Measurements from ENCODE around the gene GPSM1.

Gene GPSM1

GRCh38 chr9:136376457-136376856 is 49.1 kb downstream of the GPSM1 start:
- DNase-seq, result no peak
- in situ Hi-C loops (cut with HindIII; ENCODE audit: low pct_ligation_motif_present, low pct_unique_long_range_greater_than_20kb, low sequenced_read_pairs), result no loop called here

DNA sequence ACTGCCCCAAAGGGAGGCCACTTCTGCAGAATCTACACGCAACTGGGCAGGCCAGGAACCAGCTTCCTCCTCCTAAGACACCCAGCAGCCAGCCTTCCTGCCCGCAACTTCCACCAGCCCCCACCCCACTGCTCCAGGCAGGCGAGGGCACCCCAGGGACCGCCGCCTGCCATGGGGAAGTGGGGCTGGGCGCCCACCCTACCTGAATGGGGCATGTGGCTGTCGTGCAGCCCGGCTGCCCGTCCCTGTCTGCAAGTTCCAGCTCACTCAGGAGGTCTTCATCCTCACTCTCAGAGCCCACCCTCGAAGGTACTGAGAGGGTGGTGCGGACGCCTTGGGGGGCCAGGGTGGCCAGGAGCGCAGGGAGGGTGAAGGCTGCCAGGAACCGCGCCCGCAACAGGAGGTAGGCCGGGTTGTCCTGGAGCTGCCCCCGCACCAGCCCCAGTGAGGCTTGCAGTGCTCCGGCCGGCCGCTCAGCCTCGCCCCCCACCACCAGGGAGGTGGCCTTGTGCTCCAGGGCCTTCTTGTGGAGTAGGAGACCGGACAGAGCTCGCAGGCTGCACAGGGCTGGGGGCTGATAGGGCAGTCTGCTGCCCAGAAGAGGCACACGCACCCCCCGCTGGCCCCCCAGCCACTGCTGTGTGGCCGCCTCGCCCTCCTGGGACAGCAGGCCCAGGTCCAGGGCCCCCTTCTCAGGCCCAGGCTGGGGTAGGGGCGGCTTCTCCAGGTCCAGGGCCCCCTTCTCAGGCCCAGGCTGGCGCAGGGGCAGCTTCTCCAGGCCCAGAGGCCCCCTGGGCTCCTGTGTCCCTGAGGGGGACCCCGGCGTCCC is 50.2 kb downstream of the GPSM1 start:
- in situ Hi-C loops (cut with HindIII; ENCODE audit: low pct_ligation_motif_present, low pct_unique_long_range_greater_than_20kb, low sequenced_read_pairs), result no loop called here
- DNase-seq, result no peak

- DNase-seq, result no peak
- in situ Hi-C loops (cut with HindIII; ENCODE audit: low pct_ligation_motif_present, low pct_unique_long_range_greater_than_20kb, low sequenced_read_pairs), result no loop called here
Observed at GRCh38 chr9:136378170-136379002, 51.0 kb downstream of the GPSM1 start.

- no peak for DNase-seq
- in situ Hi-C loops (cut with HindIII; ENCODE audit: low pct_ligation_motif_present, low pct_unique_long_range_greater_than_20kb, low sequenced_read_pairs), result no loop called here
Observed at GRCh38 chr9:136379003-136379287, 51.6 kb downstream of the GPSM1 start.

GRCh38 chr9:136379401-136379800 is 52.1 kb downstream of the GPSM1 start:
- DNase-seq, result no peak
- in situ Hi-C loops (cut with HindIII; ENCODE audit: low pct_ligation_motif_present, low pct_unique_long_range_greater_than_20kb, low sequenced_read_pairs), result no loop called here

DNA sequence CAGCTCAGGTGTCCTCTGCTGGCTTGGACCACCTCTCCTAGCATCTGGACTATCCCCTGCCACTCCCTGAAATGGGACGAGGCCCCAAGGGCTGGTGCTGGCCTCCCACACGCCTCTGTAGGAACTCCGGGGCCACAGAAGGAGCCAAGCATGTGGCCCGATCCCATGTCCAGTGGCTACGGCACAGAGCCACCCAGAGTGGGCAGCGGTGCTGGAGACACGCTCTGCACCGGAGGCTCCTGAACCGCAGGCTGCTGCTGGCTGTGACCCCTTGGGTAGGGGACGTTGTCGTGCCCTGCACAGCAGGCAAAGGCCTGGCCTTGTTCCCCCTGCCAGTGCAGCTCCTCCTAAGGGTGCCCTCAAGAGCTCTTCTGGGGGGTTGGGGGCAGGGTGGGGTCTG is 52.6 kb downstream of the GPSM1 start:
- in situ Hi-C loops (cut with HindIII; ENCODE audit: low pct_ligation_motif_present, low pct_unique_long_range_greater_than_20kb, low sequenced_read_pairs), result no loop called here
- no peak for DNase-seq

- no peak for DNase-seq
- in situ Hi-C loops (cut with HindIII; ENCODE audit: low pct_ligation_motif_present, low pct_unique_long_range_greater_than_20kb, low sequenced_read_pairs), result no loop called here
Observed at GRCh38 chr9:136380381-136380780, 53.0 kb downstream of the GPSM1 start.

DNA sequence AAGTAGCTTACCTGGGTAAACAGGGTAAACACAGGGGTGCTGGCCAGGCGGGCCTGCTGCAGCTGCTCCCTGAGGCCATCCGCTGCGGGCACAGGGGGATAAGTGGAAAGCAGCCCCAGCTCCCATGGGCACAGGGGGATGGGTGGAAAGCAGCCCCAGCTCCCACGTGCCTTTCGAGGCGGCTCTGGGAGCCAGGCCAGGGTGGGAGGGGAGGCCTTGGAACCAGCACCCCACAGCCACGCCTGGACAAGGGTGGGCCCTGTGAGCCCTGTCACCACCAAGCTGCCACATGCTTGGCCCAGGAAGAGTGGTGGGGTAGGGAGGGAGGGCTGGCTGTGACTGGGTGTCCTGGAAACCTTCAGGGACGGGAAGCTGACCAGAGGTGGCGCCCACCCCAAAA is 54.0 kb downstream of the GPSM1 start:
- DNase-seq, result no peak
- in situ Hi-C loops (cut with HindIII; ENCODE audit: low pct_ligation_motif_present, low pct_unique_long_range_greater_than_20kb, low sequenced_read_pairs), result no loop called here

DNA sequence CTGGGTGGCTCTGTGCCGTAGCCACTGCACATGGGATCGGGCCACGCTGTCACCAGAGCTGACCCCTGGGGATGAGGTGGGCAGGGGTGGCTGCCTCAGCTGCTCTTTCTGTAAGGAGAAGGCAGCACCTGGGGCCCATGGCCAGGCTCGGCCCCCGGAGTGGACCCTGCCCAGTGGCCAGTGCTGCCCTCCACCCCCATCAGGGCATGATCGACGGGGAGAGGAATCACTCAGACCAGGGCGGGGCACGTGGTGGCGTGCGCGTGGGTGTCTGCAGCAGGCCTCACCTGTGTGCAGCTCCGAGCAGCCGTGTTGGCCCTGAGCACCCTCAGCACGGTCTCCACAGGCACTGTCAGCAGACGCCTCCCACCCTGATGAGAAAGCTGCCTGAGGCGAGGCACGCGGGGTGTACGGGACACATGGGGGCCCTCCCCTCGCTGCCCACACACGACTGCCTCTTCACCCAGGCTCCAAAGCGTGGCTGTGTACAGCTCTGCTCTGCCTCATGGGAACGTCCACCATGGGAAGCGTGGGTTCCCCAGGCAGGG is 54.7 kb downstream of the GPSM1 start:
- in situ Hi-C loops (cut with HindIII; ENCODE audit: low pct_ligation_motif_present, low pct_unique_long_range_greater_than_20kb, low sequenced_read_pairs), result no loop called here
- no peak for DNase-seq

- no peak for DNase-seq
- in situ Hi-C loops (cut with HindIII; ENCODE audit: low pct_ligation_motif_present, low pct_unique_long_range_greater_than_20kb, low sequenced_read_pairs), result no loop called here
Observed at GRCh38 chr9:136383436-136383835, 56.1 kb downstream of the GPSM1 start.

DNA sequence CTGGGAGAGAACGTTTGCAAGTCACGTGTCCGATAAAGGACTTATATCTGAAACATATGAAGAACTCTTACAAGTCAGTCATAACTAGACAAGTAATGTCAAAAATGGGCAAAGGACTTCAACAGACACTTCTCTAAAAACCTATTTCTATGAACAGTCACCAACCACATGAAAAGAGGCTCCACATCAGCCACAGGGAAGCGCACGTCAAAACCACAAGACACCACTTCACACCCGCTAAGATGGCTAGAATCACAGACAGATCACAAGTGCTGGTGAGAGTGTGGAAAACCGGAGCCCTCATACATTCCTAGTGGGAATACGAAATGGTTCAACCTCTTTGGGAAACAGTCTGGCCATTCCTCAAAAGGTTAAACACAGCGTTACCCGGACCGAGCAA is 57.7 kb downstream of the GPSM1 start:
- in situ Hi-C loops (cut with HindIII; ENCODE audit: low pct_ligation_motif_present, low pct_unique_long_range_greater_than_20kb, low sequenced_read_pairs), result no loop called here
- DNase-seq, result no peak

DNA sequence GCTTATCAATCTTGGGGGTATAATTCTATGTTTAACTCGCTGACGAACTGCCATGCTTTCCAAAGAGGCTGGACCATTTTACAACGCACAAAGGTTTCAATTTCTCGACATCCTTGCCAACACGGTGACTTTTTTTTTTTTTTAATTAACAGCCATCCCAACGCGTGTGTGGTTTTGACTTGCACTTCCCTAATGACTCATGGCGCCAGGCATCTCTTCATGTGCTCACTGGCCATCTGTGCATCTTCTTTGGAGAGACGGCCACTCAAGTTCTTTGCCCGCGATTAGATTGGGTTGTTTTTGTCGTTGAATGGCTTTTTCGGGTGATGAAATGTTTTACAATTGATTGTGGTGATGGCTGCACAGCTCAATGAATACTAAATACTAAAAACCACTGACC is 58.7 kb downstream of the GPSM1 start:
- DNase-seq, result no peak
- in situ Hi-C loops (cut with HindIII; ENCODE audit: low pct_ligation_motif_present, low pct_unique_long_range_greater_than_20kb, low sequenced_read_pairs), result no loop called here

GRCh38 chr9:136387217-136387616 is 59.9 kb downstream of the GPSM1 start:
- DNase-seq, result no peak
- in situ Hi-C loops (cut with HindIII; ENCODE audit: low pct_ligation_motif_present, low pct_unique_long_range_greater_than_20kb, low sequenced_read_pairs), result no loop called here

- in situ Hi-C loops (cut with HindIII; ENCODE audit: low pct_ligation_motif_present, low pct_unique_long_range_greater_than_20kb, low sequenced_read_pairs), result no loop called here
- DNase-seq, result no peak
Observed at GRCh38 chr9:136389396-136389795, 62.1 kb downstream of the GPSM1 start.

DNA sequence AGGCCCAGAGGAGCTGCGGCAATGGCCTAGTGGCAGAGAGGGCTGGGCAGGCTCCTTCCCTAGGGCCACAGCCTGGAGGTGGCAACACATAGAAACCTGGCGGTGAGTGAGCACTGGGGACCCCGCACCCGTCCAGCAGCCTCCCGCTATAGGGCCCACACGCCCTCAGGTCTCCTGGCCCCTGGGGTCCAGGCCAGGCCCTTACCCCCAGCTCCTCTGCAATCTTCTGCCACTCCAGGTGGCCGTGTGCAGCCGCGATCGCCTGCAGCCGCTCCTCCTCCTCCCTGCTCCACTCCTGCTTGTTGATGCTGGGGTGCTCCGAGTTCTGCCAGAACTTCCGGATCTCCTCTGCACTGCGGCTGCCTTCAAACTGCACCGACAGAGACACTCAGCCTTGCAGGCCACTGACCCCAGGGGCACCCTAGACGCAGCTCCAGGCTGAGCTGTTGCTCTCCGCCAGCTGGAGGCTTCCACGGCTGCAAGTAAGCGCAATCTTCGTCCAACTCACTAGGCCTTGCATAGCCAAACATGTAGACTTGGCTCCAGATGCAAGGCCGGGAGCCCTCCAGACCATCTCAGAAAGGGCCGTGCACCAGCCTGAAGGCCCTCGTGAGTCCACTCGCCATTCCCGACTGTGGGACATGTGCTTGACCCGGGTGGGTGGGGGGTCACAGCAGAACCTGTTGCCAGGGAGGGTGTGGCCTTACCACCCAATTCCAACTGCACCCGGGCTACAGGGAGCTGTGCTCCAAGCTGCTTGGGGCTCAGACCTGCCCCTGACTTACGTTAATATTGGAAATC is 64.6 kb downstream of the GPSM1 start:
- in situ Hi-C loops (cut with HindIII; ENCODE audit: low pct_ligation_motif_present, low pct_unique_long_range_greater_than_20kb, low sequenced_read_pairs), result no loop called here
- DNase-seq, result no peak

DNA sequence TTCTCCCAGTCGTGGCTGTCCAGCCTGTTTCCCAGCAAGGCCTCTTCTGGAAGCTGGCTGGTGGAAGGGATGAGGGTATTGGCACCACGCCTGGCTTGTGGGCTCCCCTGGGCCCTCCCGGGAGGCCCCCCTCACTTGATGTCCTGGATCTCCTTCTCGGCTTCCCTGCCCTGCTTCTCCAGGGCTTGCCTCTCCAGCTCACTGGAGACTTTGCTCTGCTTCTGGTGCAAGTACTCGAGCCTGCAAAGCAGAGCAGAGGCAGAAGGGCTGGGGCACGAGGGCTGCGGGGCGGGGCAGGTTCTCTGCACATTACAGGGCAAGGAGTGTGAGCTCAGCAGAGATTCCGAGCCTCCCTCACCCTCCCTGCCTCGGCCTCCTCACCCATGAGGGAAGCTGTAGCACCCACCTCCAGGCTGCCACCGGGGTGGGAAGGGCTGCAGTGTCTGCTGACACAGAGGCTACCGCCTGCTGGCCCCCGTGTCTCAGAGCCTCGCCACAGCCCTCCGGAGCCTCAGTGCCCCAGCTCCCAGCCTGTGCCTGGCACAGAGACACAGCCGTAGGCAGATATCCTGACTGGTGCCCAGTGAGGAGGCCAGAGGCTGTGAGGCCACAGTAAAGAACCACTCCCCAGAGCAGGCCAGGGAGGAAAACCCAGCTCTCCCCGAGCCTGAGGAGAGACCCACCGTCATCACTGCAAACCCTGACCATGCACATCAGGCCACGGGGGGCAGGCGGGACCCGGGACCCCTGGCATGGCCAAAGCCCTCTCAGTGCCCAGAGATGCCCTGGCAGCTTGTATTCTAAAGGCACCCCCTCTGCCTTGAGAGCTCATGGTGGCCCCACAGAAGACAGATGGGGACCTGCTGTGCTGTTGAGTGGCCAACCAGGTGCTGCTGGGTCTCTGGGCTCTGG is 65.5 kb downstream of the GPSM1 start:
- in situ Hi-C loops (cut with HindIII; ENCODE audit: low pct_ligation_motif_present, low pct_unique_long_range_greater_than_20kb, low sequenced_read_pairs), result no loop called here
- no peak for DNase-seq

DNA sequence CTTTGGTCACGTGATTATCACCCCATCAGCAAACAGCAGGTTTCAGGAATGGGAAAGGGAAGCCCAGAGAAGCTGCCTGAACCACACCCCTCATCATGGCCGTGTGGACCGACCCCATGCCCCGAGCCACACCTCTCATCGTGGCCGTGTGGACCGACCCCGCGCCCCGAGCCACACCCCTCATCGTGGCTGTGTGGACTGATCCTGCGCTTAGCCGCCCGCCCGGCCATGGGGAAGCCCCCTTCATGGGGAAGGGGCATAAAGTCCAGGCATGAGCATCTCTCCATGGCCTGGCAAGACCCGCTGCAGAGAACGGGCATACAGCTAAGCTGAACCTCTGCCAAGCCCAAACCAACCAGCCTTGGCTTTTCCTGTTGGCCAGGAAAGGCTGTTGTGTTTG is 66.2 kb downstream of the GPSM1 start:
- no peak for DNase-seq
- in situ Hi-C loops (cut with HindIII; ENCODE audit: low pct_ligation_motif_present, low pct_unique_long_range_greater_than_20kb, low sequenced_read_pairs), result no loop called here

DNA sequence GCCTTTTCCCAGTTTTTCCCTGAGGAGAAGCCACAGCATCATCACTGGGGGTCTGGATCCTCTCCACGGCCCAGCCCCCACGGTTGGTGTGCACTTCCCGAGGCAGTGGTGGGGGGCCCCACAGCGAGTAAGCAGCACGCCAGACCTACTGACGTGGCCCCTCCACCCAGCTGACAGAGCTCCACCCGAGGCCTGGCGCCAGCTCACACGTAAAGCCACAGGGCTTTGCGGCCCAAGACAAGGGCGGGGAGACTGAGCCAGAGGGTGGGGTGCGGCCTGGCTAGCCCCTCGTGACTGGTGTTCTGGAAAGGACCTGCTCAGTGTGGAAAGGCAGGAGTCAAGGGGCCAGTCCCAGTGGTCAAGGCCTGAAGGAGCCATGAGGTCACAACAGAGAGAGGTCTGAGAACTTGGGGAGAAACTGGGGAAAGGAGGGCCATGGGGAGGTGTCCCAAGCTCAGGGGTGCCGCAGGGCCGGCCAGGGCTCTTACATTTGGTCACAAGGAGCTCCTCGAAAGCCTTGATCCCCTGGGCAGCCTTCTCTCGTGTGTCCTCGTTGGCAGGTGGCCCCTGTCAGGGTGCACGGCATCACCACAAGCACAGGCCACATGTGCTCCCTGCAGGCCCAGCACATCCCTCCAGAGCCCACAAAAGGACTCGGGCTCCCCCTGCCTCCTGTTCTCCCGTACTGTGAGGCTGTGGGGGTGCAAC is 67.1 kb downstream of the GPSM1 start:
- no peak for DNase-seq
- in situ Hi-C loops (cut with HindIII; ENCODE audit: low pct_ligation_motif_present, low pct_unique_long_range_greater_than_20kb, low sequenced_read_pairs), result no loop called here

All from ACHN (cell line).